HCT116 (cell line): ENCODE results near the gene PXYLP1.

Experiments
- CEBPB ChIP-seq: IDR thresholded peaks from 2 replicates; pipeline ENCODE4 v1.6.1; 2012; ENCODE audit warnings: low read depth
- CTCF ChIP-seq, 3 experiments: fragments of 200-600 bp in 1 of 3; sonication (generic) in 1 of 3; IDR thresholded peaks in 2 of 3; conservative IDR thresholded peaks in 1 of 3; 2 replicates each; pipeline ENCODE4 v1.5.1; 2012 to 2017; ENCODE audit warnings: low read depth in 2 of 3, low read length in 2 of 3, antibody characterized with exemption in 1 of 3, borderline replicate concordance in 1 of 3, control low read depth in 1 of 3, mild to moderate bottlenecking in 1 of 3, mixed read lengths in 1 of 3, mixed run types in 1 of 3, moderate library complexity in 1 of 3; ENCODE audit not compliant: insufficient read depth in 1 of 3
- EZH2 ChIP-seq: fragments of 200-600 bp; sonication (generic); IDR thresholded peaks from 2 replicates; pipeline ENCODE4 v1.6.1; 2017; ENCODE audit warnings: antibody characterized with exemption, mixed run types
- MAX ChIP-seq: IDR thresholded peaks from 2 replicates; pipeline ENCODE4 v1.6.1; 2012
- POLR2A ChIP-seq: IDR thresholded peaks from 2 replicates; pipeline ENCODE4 v1.7.0; 2011; ENCODE audit warnings: borderline replicate concordance; ENCODE audit not compliant: insufficient read depth, insufficient read length; ENCODE audit errors: extremely low read depth
- RAD21 ChIP-seq: IDR thresholded peaks from 2 replicates; pipeline ENCODE4 v1.6.1; 2012; ENCODE audit warnings: low read depth, mild to moderate bottlenecking
- REST ChIP-seq: IDR thresholded peaks from 2 replicates; pipeline ENCODE4 v1.6.1; 2012; ENCODE audit warnings: low read depth
- SIN3A ChIP-seq: IDR thresholded peaks from 2 replicates; pipeline ENCODE4 v1.6.1; 2012; ENCODE audit warnings: low read depth
- SP1 ChIP-seq: IDR thresholded peaks from 2 replicates; pipeline ENCODE4 v1.6.1; 2012; ENCODE audit warnings: low read depth
- SRF ChIP-seq: IDR thresholded peaks from 2 replicates; pipeline ENCODE4 v1.6.1; 2012; ENCODE audit warnings: low read depth
- YY1 ChIP-seq: IDR thresholded peaks from 2 replicates; pipeline ENCODE4 v1.6.1; 2011; ENCODE audit warnings: low read length, low read depth, moderate library complexity, mild to moderate bottlenecking; ENCODE audit not compliant: insufficient replicate concordance; ENCODE audit errors: extremely low read depth
- ZBTB33 ChIP-seq: IDR thresholded peaks from 2 replicates; pipeline ENCODE4 v1.6.1; 2011; ENCODE audit warnings: mild to moderate bottlenecking, low read length, moderate library complexity; ENCODE audit not compliant: insufficient replicate concordance; ENCODE audit errors: extremely low read depth
- ZNF274 ChIP-seq: fragments of 200-500 bp; sonication (Bioruptor generic); IDR thresholded peaks from 2 replicates; pipeline ENCODE4 v1.6.1; 2014; ENCODE audit warnings: mild to moderate bottlenecking, low read depth, low read length, inconsistent platforms

GRCh38 chr3:141294848-141295247 lies 63.2 kb downstream of the PXYLP1 start:
- TF ChIP-seq EZH2 (no peak), CTCF (IDR thresholded peaks at IDR 0.05 in 2 of 3, conservative IDR thresholded peaks at IDR 0.05 in 1 of 3; ENCODE audit: borderline replicate concordance in 1 of 3, insufficient read depth in 1 of 3, low read depth in 2 of 3, low read length in 2 of 3) (no peak), YY1 (no peak), ZBTB33 (no peak), POLR2A (no peak), CEBPB (no peak), RAD21 (no peak), SIN3A (no peak), REST (no peak), MAX (no peak), ZNF274 (no peak), SRF (no peak), SP1 (no peak)
